SKM-1 treated with dmso at 0.1 percent for 144 hours (cell line): ENCODE measurements around the gene NAA25.
A peak's percentile ranks its signal among the peaks of the same experiment; 100 is the strongest.
"Not testable (repeated sequence)": the region's sequence is repeated elsewhere in the genome, so short reads cannot be mapped to it uniquely, and the experiment has no call there.

Experiments
- DNase-seq: peaks from one replicate; lab custom pipeline; 2025; ENCODE audit not compliant: unreplicated experiment; lab: John Stamatoyannopoulos, UW

NAA25 gene

DNA sequence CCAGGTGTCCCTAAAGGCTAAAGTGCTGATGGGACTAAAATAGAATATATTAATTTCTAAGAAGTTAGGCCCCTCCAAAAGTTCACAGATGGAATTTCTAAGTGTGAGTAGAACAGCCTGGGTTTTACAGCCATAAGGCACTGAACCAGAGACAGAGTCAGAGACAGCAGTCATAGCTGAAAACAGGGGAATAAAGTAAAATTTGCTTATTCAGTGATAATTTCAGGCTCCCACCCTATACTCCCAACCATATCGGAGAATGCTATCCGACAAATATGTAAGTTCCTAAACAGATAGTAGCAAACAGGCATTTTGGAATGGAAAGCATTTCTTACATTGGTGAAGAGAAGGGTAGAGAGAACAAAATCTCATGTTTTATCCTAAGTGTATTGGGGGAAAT, 45.3 kb downstream of the NAA25 start:
- no peak for DNase-seq

DNA sequence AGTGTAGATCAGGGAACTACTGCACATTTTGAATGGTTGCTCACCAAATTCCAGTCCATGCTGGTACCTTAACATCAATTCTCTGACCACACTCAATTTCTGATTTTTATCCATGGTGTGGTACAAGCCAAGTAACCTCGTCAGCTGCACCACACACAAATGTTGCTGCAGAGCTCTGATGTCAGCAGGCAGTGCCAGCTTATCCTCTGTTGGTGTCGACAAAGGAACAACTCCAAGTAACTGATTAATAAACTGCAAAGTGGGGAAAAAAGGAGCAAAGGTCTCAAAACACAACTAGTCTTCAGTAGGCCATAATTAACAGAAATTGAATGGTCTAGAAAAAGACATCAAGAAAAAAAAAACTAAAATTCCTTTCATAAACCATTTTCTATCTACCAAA, 47.4 kb downstream of the NAA25 start:
- no peak for DNase-seq

DNA sequence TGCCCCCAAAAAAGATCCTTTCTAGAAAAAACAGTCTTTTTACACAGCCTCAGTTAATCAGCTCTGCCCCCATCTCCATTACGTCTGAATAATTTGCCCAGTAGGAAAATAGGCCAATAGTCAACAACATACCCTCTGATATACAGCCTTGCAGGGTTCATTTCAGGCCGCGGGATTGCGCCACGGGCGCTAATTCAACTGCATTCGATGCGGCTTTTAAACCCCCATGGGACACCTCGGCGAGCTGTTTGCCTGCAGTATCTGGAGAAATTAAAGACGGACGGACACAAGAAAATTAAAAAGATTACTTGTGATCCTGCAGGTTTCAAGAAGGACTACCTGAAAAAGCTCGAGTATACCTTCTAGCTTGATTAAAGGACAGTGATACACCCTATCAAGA, 59.2 kb downstream of the NAA25 start:
- DNase-seq, result no peak

DNA sequence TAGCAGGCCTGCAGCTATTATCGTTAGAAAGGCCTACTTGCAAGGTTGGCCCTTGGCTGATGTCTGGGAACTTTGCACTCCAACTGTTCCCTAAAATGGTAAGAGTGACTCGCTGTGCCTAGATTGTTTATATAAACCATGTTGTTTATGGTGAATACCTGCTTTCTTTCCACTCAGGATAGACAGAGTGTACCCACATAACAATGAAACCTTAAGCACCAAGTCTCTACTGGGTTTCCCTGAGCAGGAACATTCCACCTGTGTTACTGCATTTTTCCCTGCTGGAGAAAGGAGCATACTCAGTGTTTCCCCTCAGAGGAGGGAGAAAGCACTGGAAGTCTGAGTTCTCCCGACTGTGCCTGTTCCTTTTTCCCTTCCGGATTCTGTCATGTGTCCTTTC, 62.6 kb downstream of the NAA25 start:
- DNase-seq, result no peak

DNA sequence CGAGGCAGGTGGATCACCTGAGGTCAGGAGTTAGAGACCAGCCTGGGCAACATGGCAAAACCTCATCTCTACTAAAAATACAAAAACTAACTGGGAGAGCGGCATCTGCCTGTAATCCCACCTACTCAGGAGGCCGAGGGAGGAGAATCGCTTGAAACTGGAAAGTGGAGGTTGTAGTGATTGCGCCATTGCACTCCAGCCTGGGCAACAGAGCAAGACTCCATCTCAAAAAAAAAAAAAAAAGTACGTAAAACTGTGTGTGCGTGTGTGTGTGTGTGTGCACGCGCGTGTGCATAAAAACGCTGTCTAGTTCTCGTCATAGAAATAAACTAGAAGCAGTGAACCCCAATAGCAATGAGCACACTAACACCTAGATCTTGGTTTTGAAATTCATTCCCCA, 72.0 kb downstream of the NAA25 start:
- DNase-seq, result not testable (repeated sequence)

DNA sequence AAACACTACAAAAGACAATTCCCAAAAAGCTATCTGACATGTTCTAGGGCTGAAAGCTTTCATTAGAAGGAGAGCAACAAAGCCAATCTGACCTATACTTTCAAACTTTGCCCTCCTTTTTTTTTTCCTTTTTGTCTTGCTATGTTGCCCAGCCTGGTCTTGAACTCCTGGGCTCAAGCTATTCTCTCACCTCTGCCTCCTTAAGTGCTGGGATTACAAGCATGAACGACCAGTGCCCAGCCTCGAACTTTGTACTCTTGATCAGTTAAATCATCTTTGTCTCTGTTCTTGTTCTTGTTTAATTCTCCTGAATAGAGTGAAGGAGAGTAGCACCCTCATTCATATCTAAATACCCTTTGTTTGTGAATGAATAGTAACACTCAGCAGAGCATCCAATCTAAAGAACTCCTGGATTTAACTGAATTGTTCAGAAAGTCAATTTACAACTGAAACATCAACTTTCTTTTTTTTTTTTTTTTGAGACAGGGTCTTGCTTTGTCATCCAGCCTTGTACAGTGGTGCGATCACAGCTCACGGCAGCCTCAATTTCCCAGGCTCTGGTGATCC, 73.3 kb downstream of the NAA25 start:
- DNase-seq, result no peak

DNA sequence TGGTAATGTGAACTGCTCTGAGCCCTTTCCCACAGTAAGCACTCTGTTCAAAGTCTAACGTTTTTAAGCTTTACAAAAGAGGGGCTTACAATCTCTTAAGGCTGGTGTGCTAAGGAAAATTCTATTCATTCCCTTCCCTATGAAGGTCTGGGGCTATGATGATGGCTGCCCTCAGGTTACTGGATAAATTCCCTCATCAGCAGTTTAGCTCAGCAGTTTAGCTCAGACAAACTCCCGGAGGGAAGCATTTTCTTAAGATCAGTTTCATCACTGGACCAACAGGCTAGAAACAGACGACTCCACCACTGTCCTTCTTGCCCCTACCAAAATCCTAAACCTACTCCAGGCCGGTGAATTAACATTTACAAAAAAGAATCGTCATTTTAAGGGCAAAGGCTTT, 76.3 kb downstream of the NAA25 start:
- no peak for DNase-seq

DNA sequence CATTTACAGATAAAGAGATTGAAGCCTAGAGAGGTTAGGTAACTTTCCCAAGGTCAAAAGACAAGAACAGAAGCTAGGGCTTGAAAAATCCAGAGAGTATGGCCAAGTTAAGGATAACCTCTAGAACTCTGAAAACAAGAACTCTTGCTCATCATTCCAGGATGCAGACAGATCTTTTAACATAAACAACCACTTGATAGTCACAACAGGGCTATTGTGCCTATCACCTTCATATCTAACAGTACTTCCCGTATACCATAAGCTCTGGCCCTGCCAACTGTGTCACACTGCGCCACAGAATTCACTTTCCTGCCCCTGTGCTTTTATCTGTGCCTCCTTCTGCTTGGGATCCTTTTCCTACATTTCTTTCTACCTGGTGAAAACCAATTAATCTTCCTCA, 77.1 kb downstream of the NAA25 start:
- DNase-seq, result no peak

DNA sequence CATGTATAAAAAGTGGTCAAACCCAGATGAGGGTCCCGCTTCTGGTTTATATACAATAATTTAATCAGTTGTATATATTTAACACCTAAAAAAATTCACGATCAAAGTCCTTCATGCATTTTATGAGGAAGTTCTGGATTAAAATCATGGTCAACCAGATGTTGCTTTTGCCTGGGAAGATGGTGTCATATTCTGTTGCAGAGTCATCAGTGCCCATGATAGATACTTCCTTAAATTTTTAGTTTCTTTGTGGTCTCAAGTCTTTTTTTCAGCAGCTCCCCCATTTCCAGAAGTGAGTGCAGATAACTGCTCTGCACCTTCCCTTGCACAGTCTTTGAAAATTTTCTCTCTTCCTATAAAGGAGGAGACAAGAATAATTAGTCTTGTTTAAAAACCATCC, 79.3 kb downstream of the NAA25 start:
- peak; percentile 0 for DNase-seq

DNA sequence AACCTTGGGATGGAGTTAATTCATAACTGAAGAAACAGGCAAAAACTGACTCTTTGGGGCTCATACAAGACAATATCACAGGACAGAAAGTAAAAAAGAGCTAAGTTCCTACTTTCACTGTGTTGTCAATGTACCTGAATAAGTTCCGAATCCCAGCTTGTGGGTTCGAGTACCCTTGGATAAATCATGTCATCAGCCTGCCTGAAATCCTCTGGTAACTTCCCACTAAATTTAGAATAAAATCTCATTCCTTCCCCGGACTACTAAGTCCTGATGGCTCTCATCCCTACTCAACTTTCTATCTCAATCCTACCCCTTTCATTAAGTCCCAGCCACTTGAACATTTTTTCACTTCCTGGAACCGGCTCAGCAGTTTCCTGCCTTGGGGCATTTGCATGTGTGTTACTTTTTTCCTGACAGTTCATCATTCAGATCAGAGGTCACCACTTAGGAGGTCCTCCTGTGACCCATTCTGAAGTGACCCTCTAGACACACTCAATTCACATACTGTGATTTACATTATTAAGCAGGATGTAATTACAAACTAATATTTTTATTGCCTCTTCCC, 82.7 kb downstream of the NAA25 start:
- no peak for DNase-seq

DNA sequence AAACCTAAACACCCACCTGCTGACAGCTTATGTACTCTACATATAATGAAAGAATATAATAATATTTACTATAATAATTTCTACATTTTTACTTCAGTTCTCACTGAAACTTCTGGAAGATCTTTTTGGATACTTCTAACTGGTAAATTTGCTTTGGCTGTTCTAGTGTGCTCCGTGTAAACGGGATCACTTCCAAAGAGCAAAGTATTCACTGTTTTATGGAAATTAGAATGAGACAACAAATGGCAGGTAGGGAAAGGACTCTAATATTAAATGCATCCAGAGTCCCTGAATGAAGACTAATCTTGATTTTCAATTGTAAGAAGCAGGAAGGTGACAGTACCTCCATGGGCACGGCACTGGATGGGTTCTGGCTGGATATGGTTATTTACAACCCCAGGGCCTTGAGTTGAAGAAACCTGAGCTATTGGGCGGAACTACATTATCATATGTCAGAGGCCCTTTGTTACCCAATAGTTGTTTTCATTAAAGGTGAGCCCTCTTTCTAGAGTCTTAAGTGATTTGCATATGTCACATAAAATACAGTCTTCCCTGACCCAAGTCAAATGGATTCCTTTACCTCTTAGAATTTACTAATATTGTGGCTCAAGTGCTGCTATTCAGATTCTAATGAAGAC, 84.7 kb downstream of the NAA25 start:
- no peak for DNase-seq

DNA sequence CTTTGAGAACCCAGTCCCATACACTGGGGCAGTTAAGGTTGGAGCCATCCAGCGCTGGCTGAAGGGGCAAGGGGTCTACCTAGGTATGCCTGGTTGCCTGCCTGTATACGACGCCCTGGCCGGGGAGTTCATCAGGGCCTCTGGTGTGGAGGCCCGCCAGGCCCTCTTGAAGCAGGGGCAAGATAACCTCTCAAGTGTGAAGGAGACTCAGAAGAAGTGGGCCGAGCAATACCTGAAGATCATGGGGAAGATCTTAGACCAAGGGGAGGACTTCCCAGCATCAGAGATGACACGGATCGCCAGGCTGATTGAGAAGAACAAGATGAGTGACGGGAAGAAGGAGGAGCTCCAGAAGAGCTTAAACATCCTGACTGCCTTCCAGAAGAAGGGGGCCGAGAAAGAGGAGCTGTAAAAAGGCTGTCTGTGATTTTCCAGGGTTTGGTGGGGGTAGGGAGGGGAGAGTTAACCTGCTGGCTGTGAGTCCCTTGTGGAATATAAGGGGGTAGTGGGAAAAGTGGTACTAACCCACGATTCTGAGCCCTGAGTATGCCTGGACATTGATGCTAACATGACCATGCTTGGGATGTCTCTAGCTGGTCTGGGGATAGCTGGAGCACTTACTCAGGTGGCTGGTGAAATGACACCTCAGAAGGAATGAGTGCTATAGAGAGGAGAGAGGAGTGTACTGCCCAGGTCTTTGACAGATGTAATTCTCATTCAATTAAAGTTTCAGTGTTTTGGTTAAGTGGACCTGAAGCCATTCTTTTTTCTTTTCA, 86.2 kb downstream of the NAA25 start:
- no peak for DNase-seq

DNA sequence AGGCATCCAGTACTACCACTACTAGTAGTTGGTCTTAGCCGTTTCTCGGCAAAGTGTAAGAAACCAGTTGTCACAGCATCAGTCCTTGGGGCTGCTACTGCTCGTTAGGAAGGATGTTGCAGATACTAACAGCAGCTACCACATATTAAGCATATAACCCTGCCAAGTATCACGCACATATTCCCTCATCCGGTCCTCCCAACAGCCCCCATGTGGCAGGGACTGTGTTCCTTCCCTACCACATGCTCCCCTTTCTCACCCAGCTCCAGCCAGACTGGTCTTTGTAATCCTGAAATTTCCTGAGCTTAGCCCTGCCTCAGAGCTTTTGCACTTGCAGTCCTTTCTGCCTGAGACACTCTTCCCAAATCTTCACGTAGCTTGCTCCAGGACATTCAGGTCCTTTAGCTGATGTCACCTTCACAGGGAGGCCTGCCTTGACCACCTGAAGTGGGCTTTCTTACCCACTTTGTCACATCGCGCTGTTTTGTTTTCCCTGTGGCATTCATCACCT, 87.6 kb downstream of the NAA25 start:
- no peak for DNase-seq

DNA sequence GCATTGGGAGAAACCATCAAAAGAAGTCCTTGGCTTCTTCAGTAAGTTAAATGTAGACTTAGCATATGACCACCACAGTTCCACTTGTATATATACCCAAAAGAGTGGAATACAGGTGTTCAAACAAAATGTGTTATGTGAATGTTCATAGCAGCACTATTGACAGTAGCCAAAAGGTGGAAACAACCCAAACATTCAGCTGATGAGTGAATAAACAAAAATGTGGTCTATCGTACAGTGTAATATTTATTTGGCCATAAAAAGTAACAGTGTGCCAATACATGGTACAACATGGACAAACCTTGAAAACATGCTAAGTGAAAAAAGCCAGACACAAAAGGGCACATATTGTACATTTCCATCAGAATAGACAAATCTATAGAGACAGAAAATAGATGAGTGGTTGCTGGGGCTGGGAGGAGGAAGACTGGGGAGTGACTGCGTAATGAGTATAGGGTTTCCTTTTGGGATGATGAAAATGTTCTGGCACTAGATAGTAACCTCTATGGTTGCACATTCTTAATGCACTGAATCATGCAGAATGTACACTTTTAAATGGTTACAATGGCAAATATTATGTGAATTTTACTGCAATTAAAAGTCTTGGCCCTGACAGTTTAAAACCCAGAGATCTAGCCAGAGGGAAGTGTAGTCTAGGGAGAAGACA, 89.9 kb downstream of the NAA25 start:
- no peak for DNase-seq

DNA sequence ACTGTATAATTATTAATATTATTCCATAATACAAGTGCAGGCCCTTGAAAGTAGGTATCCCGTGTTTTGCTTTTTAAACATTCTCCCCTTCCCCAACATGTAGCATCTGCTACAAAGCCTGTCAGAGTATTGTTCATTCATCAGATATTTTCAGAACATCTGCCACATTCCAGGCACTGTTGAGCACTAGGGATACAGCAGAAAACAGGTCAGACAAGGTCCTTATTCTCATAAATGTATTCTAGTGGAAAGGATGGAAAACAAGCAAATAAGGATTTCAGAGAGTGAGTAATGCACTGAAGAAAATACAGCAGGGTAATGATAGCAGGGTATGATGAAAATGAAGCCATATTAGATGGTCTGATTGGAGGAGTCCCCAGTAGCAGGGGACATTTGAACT, 91.5 kb downstream of the NAA25 start:
- no peak for DNase-seq

DNA sequence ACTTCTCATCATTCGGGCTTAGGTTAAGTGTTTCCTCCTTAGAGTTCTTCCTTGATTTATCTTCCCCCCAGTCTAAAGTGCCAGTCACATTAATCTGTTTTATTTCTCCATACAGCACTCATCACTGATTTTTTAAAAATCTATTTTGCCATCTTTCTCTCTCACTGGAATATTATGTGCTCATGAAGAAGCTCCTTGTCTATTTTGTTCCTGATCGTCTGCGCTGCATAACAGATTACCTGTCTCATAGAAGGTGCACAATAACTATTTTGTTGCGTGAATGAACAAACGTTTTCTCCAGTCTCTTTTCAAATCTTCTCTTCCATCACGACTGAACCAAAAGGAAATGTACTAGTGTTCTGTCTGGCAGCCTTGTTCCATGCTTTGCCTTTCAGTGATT, 92.6 kb downstream of the NAA25 start:
- DNase-seq, result no peak

DNA sequence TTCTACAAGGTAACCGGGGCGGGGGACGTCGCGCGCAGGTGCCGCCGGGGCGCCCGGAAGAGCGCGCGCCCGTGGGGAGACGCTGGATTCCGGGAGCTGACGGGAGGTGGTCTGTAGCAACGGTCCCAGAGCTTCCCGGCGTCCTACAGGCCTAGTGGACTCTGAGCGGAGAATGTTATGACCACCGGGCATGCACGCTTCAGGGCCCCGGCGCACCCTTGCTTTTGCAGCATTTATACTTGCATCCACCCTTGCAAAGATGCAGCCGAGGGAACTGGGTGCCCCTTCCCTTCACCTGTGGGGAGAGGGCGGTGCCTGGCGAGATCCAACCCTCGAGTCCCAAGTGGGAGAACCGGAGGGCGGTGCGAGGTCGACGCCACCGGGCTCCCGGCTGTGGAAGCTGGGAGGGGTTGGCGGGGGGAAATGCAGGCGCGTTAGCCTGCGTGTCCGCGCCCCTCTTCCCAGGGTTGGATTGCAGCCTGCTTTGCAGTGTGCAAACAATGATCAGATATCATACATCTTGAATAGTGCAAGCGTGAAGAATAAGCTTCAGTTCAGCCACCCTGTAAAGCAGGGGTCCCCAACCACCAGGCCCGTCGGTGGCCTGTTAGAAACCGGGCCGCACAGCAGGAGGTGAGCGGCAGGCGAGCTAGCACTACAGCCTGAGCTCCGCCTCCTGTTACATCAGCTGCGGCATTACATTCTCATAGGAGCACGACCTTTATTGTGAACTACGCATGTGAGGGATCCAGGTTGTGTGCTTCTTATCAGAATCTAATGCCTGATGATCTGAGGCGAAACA, 94.8 kb downstream of the NAA25 start:
- DNase-seq, result peak; percentile 21

DNA sequence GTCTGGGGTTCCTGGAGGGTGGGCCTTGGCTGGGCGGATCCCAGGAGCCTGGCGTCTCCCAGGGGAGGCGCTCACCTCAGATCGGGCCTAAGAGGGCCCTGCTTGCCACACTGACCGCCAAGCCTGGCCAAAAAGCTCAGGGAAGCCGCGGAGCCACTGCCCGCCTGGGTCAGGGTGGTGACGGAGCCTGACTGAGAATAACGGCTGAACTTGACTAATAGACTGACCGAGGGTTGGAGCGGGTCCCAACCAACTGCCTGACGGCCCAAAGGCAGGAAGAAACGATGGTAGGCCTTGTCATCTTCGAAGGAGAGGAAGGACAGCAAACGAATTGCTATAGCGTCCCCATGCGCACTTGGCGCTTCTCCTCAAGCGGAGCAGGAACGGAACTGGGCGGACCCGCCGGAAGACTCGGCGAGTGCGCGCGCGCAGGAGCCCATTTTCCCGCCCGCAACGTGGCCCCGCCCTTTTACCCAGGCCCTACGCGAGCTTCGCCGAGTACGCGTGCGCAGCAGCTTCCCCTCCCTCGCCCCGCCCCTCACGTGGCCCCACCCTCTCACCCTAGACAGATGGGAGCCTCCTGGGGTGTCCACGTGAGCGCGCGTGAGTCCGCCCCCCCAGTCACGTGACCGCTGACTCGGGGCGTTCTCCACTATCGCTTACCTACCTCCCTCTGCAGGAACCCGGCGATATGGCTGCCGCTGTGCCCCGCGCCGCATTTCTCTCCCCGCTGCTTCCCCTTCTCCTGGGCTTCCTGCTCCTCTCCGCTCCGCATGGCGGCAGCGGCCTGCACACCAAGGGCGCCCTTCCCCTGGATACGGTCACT, 95.6 kb downstream of the NAA25 start, which contains the start of the genes ERP29 and TMEM116:
Gene ERP29, plus strand, starts transcription at position 652 of the 826 bp plus-strand sequence. Its CDS starts 40 bp downstream, at position 692.
Gene TMEM116, minus strand, starts transcription at position 391 of the 826 bp plus-strand sequence. CDS start 7,895 bp downstream, outside the sequence.
- DNase-seq, result peak; percentile 83

DNA sequence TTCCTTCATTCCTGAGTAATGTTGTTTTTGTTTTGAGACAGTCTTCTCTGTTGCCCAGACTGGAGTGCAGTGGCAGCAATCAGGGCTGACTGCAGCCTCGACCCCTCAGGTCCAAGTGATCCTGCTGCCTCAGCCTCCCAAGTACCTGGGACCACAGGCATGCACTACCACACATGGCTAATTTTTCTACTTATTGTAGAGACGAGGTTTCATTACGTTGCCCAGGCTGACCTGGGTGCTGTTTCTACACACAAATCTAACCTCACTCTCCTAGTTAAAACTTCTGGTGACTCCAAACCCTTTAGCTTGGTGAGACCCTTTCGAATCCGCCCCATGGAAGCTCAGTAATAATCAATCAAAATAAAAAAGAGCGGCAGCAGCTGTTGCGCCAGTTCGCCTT, 96.9 kb downstream of the NAA25 start:
- DNase-seq, result no peak
